ENCODE results near the gene ECE1. TPM values are rescaled to one million over a fixed set of nuclear protein-coding genes. Genes with fewer than 3 reads are reported as not detected.

The ECE1 gene
- total and polyA plus RNA-seq, 2 of the 13 experiments (the other 11 are each of a cell fraction or from before 2014, with no cell fraction given), result 13.5 to 21.2 TPM

GRCh38 chr1:21280011-21280471, 10.2 kb downstream of the ECE1 start:
- Histone ChIP-seq H3K27ac (ENCODE audit: extremely low read length, insufficient read depth, low read length) (no peak overlapping the region), H3K27me3 (ENCODE audit: control insufficient read depth in 1 of 2, insufficient read depth in 2 of 2, low read length in 2 of 2) (no peaks in the 10 kb centered on the region), H3K4me2 (ENCODE audit: low read depth, low read length) (no peak overlapping the region), H3K36me3 (replicated peaks in 1 of 2; ENCODE audit: control insufficient read depth in 1 of 2, insufficient read depth in 2 of 2, low read length in 2 of 2) (0 out of 5 replicates have a peak, but pooled peaks cover 0 to 2% of the 10 kb centered on the region in 2 experiments), H3K9ac (ENCODE audit: insufficient read depth, low read depth, low read length) (no peak overlapping the region), H3K79me2 (ENCODE audit: insufficient read depth, low read length) (no peaks in the 10 kb centered on the region), H4K20me1 (ENCODE audit: insufficient read depth, low read length) (no peaks in the 10 kb centered on the region), H3K9me3 (ENCODE audit: low read length) (no peaks in the 10 kb centered on the region), H2AFZ (ENCODE audit: low read length) (no peak overlapping the region), H3K4me1 (ENCODE audit: insufficient read depth, low read length) (peaks cover 28% of the 10 kb centered on the region), H3K4me3 (replicated peaks in 1 of 3; ENCODE audit: insufficient read depth in 1 of 3, low read depth in 2 of 3, low read length in 3 of 3) (no peak overlapping the region)
- ATAC-seq, result no peak
- FAIRE-seq, result no peak
- no TSS peak for BruUV-seq (replicated peaks)
- ChIA-PET POLR2A (interaction anchor here (1.7 kb wide), 1 partner anchor 11 kb away, joined by 4 read pairs; no protein-coding TSS in a partner anchor), CTCF (ENCODE audit: low intra/inter-chr PET ratio, low total read pairs) (no interaction called here)
- DNase-seq (ENCODE audit: low spot score), result no peak
- no peak for TF ChIP-seq AFF4 (CRISPR knock-in tag; IDR thresholded peaks at IDR 0.05)
- no peak for TF ChIP-seq SMAD1 (CRISPR knock-in tag; IDR thresholded peaks at IDR 0.05; ENCODE audit: borderline replicate concordance, low read depth)
- peak; percentile 20; the same call in 1 of the 2 replicates for TF ChIP-seq MNT (IDR thresholded peaks at IDR 0.05)
- in situ Hi-C loops (cut with HindIII; ENCODE audit: extremely low pct_ligation_motif_present, low pct_unique_long_range_greater_than_20kb), result no loop called here
- 86% methylated on average over 5 of the region's 5 CpGs for WGBS (ENCODE audit: low lambda C conversion rate)
- intact Hi-C loops (cut with micrococcal nuclease; ENCODE audit: unreplicated experiment), result no loop called here

All from HepG2 (cell line).